HAP-1 (cell line): ENCODE results near the gene CUL4A.
"Not testable (repeated sequence)": the region's sequence is repeated elsewhere in the genome, so short reads cannot be mapped to it uniquely, and the experiment has no call there.

Source experiments
- DNase-seq, 2 experiments: peaks; one replicate each; pipeline ENCODE4 v3.0.0-alpha.2; 2016 to 2020; ENCODE audit warnings: low spot score in 2 of 2
- H3K27me3 ChIP-seq: fragments of 250-450 bp; sonication (Bioruptor Pico); 2 replicates; pipeline ENCODE4 v1.5.1; 2020; ENCODE audit warnings: low read depth, mild to moderate bottlenecking, moderate library complexity
- H3K36me3 ChIP-seq: fragments of 250-450 bp; sonication (Bioruptor Pico); replicated peaks from 2 replicates; pipeline ENCODE4 v1.5.1; 2020; ENCODE audit warnings: mild to moderate bottlenecking
- H3K4me1 ChIP-seq: fragments of 250-450 bp; sonication (Bioruptor Pico); 2 replicates; pipeline ENCODE4 v1.5.1; 2020; ENCODE audit warnings: mild to moderate bottlenecking
- H3K4me3 ChIP-seq: fragments of 250-450 bp; sonication (Bioruptor Pico); 2 replicates; pipeline ENCODE4 v1.5.1; 2020; ENCODE audit warnings: mild to moderate bottlenecking, moderate library complexity
- H3K9me3 ChIP-seq: fragments of 250-450 bp; sonication (Bioruptor Pico); 2 replicates; pipeline ENCODE4 v1.5.1; 2020; ENCODE audit warnings: mild to moderate bottlenecking, moderate library complexity
- in situ Hi-C: fragments of 300-500 bp; cut with MboI; formaldehyde crosslinking; loops from 3 replicates; pipeline ENCODE4 v1.14.3; 2020; ENCODE audit warnings: low sequenced_read_pairs, inconsistent platforms, mixed read lengths

CUL4A gene

DNA sequence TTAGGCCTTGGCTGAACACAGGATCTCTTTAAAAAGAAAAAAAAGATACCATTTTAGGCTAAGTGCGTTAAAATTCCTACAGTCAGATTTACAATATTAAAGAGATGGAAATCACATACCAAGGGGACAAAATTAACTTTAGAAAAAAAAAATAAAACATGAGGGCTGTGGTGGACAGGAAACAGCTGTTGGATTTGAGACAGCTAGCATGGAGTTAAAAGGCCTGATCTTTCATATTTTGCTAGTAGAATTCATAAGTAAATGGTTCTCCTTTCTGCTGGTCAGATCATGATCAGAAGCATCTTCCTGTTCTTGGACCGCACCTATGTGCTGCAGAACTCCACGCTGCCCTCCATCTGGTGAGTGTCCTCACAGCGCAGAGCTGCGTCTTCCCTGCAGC, 19.7 kb downstream of the CUL4A start:
- Histone ChIP-seq H3K4me1 (no peaks in the 10 kb centered on the region), H3K4me3 (no peak overlapping the region), H3K9me3 (no peaks in the 10 kb centered on the region), H3K27me3 (no peaks in the 10 kb centered on the region), H3K36me3 (peaks cover 51% of the 10 kb centered on the region)
- in situ Hi-C loops, result no loop called here
- DNase-seq, result no peak

DNA sequence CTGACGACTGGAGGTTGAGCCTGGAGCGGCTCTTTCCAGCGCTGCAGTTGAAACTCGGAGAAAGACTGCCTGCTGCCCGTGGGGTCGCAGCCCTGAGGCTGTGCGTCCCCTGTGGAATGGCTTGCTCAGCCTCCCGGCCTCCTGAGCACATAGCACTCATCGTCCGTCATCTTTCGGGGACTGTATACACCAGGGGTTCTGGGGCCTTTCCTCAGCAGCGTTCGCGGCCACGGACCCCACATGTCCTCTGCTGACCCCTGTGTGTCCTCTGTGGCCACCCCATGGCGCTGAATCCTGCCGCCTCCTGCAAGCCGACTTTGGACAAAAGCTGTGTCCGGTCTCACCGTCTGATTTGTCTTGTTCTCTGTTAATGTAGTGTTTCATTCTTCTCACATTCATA, 20.4 kb downstream of the CUL4A start:
- Histone ChIP-seq H3K9me3 (no peaks in the 10 kb centered on the region), H3K4me3 (no peak overlapping the region), H3K36me3 (peaks cover 50% of the 10 kb centered on the region), H3K27me3 (no peaks in the 10 kb centered on the region), H3K4me1 (no peaks in the 10 kb centered on the region)
- no peak for DNase-seq
- in situ Hi-C loops, result no loop called here

DNA sequence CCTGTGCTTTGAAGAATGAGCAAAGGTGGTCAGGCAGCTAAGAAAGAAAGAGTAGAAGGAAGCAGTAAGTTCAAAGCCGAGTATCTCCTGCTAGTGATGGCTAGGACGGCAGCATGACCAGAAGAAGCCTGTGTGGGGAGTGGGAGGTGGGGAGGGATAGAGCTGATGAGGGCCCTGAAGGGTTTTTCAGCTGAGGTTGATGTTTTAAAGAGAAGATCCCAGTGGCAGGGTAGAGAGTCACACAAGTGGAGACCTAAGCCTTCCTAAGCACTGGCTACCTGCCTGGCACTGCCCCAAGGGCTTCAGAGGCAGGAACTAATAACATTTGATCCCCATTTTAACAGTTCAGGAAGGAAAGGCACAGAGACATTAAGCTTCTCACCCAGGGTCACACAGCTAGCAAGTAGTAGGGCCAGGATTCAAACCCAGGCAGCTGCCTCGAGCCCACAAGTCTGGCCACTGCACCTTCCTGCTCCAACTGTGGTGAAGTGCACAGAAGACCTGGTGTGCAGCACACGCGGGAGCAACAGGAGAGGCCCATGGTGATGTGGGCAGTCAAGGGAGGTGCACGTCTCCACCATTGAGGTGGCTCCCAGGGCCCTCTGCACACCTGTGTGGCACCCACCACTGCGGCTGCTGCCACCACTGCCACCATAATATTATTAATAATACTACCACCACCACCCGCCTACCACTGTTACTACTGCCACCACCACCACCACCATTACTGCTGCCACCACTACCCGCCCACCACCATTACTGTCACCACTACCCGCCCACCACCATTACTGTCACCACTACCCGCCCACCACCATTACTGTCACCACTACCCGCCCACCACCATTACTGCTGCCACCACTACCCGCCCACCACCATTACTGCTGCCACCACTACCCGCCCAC, 22.1 kb downstream of the CUL4A start:
- no peaks in the 10 kb centered on the region for H3K4me1 ChIP-seq
- no peak for DNase-seq
- no peaks in the 10 kb centered on the region for H3K9me3 ChIP-seq
- H3K27me3 ChIP-seq, result no peaks in the 10 kb centered on the region
- peaks cover 35% of the 10 kb centered on the region for H3K36me3 ChIP-seq
- in situ Hi-C loops, result no loop called here
- H3K4me3 ChIP-seq, result no peak overlapping the region

DNA sequence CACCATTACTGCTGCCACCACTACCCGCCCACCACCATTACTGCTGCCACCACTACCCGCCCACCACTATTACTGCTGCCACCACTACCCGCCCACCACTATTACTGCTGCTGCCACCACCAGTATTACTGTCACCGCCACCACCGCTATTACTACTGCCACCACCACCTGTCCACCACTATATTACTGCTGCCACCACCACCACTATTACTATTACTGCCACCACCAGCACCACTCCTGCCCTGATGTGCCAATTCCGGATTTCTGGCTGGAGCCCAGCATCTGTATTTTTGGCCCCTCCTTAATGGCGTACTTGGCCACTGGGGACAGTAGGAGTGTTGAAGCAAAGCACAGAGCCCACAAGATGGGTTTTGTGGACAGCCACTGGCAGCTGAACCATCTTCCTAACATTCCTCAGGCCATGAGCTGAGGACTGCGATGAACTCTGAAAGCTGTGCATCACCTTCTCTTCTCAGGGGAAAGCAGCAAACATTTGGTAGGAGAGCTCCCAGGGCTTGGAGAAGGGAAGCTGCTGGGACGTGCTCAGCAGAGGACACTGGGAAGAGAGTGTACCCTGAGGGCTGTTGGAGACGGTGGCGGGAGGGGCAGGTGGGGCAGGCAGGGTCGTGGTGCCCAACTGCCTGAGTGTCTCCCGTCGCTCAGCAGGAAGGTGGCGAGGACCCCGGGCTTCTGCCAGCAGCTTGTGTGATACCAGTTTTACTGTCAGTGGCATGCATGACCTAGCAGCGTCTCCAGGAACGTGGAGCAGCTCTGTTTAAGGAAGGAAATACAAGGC, 23.0 kb downstream of the CUL4A start:
- H3K4me3 ChIP-seq, result no peak overlapping the region
- in situ Hi-C loops, result no loop called here

DNA sequence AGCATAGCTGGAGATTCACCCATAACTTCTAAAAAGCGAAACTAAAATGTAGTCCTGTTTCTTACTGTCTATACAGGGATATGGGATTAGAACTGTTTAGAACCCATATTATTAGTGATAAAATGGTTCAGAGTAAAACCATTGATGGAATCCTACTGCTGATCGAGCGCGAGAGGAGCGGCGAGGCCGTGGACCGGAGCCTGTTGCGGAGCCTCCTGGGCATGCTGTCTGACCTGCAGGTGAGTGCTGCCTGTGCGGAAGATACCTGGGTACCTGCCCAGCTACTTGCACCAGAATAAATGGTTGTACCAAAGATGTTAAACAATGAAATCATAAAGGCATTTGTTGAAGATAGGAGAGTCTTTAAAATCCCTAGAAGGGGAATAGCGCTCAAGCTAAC, 23.7 kb downstream of the CUL4A start:
- peaks cover 40% of the 10 kb centered on the region for H3K36me3 ChIP-seq
- H3K27me3 ChIP-seq, result no peaks in the 10 kb centered on the region
- in situ Hi-C loops, result no loop called here
- H3K4me1 ChIP-seq, result no peaks in the 10 kb centered on the region
- DNase-seq, result no peak
- no peak overlapping the region for H3K4me3 ChIP-seq
- H3K9me3 ChIP-seq, result no peaks in the 10 kb centered on the region

More for the DNA sequence above, 23.0 kb downstream of the CUL4A start:
- Histone ChIP-seq H3K36me3 (peaks cover 35% of the 10 kb centered on the region), H3K4me1 (no peaks in the 10 kb centered on the region), H3K9me3 (no peaks in the 10 kb centered on the region), H3K27me3 (no peaks in the 10 kb centered on the region)
- DNase-seq, result no peak

DNA sequence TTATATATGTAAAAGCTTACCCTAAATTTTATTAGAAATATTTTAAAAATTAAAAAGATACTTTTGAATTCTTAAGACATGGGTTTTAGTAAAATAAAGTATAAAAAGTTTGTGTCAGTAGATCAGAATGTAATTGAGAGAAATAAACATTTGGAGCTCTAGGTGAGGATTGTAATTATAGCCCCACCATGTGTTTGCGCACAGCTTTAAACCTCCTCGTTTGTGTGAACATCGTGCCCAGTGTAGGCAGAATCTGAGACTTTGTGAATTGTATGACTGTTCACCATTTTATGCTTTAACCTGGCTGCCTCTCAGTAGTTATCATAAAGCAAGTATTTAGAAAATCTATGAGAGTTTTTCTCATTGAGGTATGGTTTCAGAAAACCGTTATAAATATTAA, 29.1 kb downstream of the CUL4A start:
- in situ Hi-C loops, result no loop called here
- peaks cover 36% of the 10 kb centered on the region for H3K36me3 ChIP-seq
- no peak for DNase-seq
- no peak overlapping the region for H3K4me3 ChIP-seq
- no peaks in the 10 kb centered on the region for H3K4me1 ChIP-seq
- H3K9me3 ChIP-seq, result no peaks in the 10 kb centered on the region
- no peaks in the 10 kb centered on the region for H3K27me3 ChIP-seq

DNA sequence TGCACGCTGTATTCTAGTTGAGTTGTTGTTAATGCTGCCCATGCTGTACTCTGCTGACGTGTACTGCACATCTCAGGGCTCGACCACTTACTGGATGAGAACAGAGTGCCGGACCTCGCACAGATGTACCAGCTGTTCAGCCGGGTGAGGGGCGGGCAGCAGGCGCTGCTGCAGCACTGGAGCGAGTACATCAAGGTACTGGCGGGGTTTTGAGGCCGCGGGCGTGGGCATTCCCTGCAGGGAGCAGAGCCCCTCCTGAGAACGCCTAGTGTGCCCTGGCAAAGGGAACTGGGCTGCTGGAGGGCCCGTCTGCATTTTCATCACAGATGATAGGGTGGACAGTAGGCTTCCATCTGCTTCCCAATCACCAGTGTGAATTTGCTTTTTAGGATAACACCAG, 29.9 kb downstream of the CUL4A start:
- H3K4me3 ChIP-seq, result no peak overlapping the region
- no peaks in the 10 kb centered on the region for H3K4me1 ChIP-seq
- no peak for DNase-seq
- H3K27me3 ChIP-seq, result no peaks in the 10 kb centered on the region
- no peaks in the 10 kb centered on the region for H3K9me3 ChIP-seq
- in situ Hi-C loops, result no loop called here
- peaks cover 35% of the 10 kb centered on the region for H3K36me3 ChIP-seq

DNA sequence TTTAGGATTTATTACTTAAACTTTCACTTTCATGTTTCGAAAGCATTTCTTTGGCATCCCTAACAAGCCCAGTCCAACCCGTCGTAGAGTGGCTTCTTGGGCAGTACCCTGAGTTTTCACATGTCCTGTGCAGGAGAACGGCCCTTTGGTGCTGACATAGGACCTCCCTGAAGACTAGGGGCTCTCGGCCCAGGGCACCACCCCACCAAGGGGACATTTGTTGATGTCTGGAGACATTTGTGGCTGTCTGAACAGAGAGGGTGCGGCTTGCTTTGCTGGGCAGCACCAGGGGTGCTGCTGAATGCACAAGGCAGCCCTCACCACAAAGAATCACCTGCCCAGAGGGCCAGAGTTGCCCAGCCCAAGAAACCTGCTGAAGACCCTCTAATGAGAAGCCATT, 30.6 kb downstream of the CUL4A start:
- in situ Hi-C loops, result no loop called here
- no peaks in the 10 kb centered on the region for H3K9me3 ChIP-seq
- no peak overlapping the region for H3K4me3 ChIP-seq
- no peaks in the 10 kb centered on the region for H3K4me1 ChIP-seq
- no peaks in the 10 kb centered on the region for H3K27me3 ChIP-seq
- DNase-seq, result no peak
- peaks cover 38% of the 10 kb centered on the region for H3K36me3 ChIP-seq

DNA sequence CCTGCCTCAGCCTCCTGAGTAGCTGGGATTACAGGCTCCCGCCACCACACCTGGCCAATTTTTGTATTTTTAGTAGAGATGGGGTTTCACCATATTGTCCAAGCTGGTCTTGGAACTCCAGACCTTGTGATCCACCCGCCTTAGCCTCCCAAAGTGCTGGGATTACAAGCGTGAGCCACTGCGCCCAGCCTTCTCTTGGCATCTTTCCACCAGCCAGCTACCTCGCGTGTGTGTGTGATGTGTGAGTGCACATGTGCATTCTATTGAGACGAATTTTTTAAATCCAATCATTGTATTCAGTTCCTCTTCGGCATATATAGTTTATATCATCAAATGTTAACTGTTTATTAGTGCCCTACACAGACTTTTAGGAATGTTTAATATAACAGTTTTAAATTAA, 32.2 kb downstream of the CUL4A start:
- in situ Hi-C loops, H3K4me3 ChIP-seq, DNase-seq, H3K27me3 ChIP-seq, H3K4me1 ChIP-seq, H3K9me3 ChIP-seq: not testable (repeated sequence)
- peaks cover 52% of the 10 kb centered on the region for H3K36me3 ChIP-seq

DNA sequence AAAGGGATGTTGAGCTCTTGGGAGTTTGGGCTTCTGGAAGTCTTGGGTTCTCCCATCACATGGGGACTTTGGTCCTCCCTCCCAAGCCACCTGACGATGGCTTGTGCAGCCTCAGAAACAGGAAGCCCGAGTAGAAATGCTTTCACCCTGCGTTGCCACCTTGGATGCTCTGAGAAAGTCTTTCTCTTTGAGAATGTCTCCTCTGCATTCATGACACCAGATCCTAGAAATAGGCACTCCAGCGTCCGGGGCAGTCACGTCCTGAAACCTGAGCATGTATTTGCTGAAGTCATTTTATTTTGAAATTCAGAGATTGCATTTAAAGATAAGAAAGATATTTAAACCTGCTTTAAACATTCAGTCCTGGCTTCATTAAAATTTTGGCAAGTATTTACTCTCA, 34.4 kb downstream of the CUL4A start:
- no peak overlapping the region for H3K4me3 ChIP-seq
- no peaks in the 10 kb centered on the region for H3K4me1 ChIP-seq
- in situ Hi-C loops, result no loop called here
- peaks cover 49% of the 10 kb centered on the region for H3K36me3 ChIP-seq
- no peaks in the 10 kb centered on the region for H3K27me3 ChIP-seq
- no peak for DNase-seq
- no peaks in the 10 kb centered on the region for H3K9me3 ChIP-seq

DNA sequence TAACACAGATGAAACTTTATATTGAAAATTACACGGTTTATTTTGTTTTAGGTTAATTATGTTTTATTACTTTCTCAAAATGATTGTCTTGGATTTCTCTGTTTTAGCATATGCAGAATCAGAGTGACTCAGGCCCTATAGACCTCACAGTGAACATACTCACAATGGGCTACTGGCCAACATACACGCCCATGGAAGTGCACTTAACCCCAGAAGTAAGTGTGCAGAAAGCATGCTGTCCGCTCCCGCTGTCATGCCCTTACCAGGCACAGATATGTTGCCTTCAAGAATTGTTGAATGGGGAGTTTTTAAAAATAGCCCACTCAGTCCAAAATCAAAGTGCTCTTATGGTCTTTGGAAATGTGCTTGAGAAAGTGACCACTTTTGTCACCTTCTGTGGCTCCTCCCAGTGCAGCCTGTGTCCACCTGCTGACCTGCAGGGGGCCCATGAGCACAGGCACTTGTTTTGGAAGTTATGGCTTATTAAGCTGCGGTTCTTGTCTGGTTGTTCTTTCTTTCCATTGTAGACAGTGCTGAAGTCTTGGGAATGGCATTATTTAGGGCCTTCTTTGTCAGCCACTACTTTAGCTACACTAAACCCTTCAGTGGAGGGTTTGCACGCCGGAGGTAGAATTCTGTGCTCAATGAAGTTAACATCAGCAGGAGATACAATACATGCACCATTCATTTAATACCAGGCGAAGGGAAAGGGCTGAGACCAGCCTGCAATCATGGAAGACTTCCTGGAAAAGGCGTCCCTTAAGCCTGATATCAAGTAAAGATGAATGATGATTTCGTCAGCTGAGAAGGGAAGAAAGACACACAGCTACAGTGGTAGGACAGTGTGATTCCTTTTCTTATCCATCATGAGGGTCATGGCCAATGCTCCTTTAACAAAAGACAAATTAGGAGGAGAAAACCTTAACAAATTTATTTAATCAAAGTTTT, 36.7 kb downstream of the CUL4A start:
- no peaks in the 10 kb centered on the region for H3K27me3 ChIP-seq
- no peaks in the 10 kb centered on the region for H3K4me1 ChIP-seq
- DNase-seq, result no peak
- H3K9me3 ChIP-seq, result no peaks in the 10 kb centered on the region
- H3K36me3 ChIP-seq, result peaks cover 58% of the 10 kb centered on the region
- in situ Hi-C loops, result no loop called here
- no peak overlapping the region for H3K4me3 ChIP-seq

DNA sequence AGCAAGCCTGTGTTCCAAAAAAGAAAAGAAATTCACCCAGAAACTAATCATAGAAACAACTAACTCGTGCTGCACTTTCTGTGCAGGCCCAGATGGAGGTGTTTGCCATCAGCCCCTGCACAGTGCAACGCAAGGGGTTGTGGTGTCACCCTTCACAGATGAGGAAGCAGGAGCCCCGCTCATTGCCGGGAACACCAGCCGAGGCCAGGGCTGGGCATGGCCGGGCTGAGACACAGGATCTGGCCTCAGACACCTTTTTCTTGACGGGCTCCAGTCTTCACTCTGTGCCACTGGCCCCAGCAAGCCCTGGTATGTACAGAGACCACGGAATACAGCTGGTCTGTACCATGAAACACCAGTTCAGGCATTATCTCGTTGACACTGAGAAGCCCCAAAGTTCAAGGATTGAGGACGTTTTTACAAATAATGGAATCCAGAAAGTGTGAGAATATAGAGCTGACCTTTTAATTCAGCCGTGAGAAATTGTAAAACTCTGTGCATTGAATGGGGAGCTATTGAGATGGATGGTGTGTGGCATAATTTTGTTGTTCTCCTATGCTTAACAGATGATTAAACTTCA, 43.2 kb downstream of the CUL4A start:
- Histone ChIP-seq H3K9me3 (no peaks in the 10 kb centered on the region), H3K27me3 (no peaks in the 10 kb centered on the region), H3K4me1 (no peaks in the 10 kb centered on the region), H3K4me3 (no peak overlapping the region), H3K36me3 (peaks cover 56% of the 10 kb centered on the region)
- DNase-seq, result no peak
- in situ Hi-C loops, result no loop called here

DNA sequence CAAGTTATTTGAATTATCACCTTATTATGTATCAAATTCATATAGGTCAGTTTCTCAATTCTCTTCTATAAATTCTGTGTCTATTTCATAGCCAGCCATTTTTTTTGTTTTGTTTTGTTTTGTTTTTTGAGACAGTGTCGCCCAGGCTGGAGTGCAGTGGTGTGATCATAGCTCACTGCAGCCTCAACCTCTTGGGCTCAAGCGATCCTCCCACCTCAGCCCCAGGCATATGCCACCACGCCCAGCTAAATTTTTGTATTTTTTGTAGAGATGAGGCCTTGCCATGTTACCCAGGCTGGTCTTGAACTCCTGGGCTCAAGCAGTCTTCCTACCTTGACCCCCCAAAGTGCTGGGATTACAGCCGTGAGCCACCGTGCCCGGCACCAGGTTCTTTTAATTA, 48.5 kb downstream of the CUL4A start:
- H3K4me1 ChIP-seq, in situ Hi-C loops, H3K4me3 ChIP-seq, H3K9me3 ChIP-seq, H3K27me3 ChIP-seq, DNase-seq: not testable (repeated sequence)
- H3K36me3 ChIP-seq, result peaks cover 37% of the 10 kb centered on the region
